ENCODE data around the gene MPST.

Gene MPST

DNA sequence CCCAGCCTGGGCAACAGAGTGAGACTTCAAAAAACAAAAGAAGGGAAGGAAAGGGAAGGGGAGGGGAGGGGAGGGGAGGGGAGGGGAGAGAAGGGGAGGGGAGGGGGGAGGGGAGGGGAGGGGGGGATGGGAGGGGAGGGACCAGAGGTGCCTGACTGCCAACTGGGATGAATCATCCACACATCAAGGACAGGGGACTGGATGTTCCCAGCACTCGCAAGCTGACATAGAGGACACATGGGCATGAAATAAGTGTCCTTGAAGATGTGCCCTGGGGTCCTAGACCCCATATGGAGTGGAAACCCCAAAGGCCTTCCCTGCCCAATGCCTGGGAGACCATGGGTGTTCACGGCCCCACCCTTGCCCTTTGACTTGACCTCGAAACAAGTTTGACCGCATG, 20.1 kb upstream of the MPST start:
- Histone ChIP-seq H3K9ac (no peak overlapping the region), H3K27ac (no peak overlapping the region), H3K36me3 (ENCODE audit: insufficient read depth) (no peaks in the 10 kb centered on the region), H3K4me2 (no peak overlapping the region), H3K4me3 (IDR thresholded peaks at IDR 0.05; ENCODE audit: insufficient read depth, low read depth, low read length) (no peak overlapping the region), H3K4me1 (ENCODE audit: low read depth, poor library complexity, severe bottlenecking) (no peaks in the 10 kb centered on the region), H3K79me2 (ENCODE audit: insufficient read depth, low read depth) (no peaks in the 10 kb centered on the region), H2AFZ (ENCODE audit: low read depth) (no peak overlapping the region), H4K20me1 (ENCODE audit: insufficient read depth) (no peaks in the 10 kb centered on the region), H3K27me3 (ENCODE audit: insufficient read depth, low read depth) (peaks cover 70% of the 10 kb centered on the region)
- TF ChIP-seq, protein P1, sequence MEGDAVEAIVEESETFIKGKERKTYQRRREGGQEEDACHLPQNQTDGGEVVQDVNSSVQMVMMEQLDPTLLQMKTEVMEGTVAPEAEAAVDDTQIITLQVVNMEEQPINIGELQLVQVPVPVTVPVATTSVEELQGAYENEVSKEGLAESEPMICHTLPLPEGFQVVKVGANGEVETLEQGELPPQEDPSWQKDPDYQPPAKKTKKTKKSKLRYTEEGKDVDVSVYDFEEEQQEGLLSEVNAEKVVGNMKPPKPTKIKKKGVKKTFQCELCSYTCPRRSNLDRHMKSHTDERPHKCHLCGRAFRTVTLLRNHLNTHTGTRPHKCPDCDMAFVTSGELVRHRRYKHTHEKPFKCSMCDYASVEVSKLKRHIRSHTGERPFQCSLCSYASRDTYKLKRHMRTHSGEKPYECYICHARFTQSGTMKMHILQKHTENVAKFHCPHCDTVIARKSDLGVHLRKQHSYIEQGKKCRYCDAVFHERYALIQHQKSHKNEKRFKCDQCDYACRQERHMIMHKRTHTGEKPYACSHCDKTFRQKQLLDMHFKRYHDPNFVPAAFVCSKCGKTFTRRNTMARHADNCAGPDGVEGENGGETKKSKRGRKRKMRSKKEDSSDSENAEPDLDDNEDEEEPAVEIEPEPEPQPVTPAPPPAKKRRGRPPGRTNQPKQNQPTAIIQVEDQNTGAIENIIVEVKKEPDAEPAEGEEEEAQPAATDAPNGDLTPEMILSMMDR (conservative IDR thresholded peaks at IDR 0.05; ENCODE audit: low read depth, low read length): no peak

DNA sequence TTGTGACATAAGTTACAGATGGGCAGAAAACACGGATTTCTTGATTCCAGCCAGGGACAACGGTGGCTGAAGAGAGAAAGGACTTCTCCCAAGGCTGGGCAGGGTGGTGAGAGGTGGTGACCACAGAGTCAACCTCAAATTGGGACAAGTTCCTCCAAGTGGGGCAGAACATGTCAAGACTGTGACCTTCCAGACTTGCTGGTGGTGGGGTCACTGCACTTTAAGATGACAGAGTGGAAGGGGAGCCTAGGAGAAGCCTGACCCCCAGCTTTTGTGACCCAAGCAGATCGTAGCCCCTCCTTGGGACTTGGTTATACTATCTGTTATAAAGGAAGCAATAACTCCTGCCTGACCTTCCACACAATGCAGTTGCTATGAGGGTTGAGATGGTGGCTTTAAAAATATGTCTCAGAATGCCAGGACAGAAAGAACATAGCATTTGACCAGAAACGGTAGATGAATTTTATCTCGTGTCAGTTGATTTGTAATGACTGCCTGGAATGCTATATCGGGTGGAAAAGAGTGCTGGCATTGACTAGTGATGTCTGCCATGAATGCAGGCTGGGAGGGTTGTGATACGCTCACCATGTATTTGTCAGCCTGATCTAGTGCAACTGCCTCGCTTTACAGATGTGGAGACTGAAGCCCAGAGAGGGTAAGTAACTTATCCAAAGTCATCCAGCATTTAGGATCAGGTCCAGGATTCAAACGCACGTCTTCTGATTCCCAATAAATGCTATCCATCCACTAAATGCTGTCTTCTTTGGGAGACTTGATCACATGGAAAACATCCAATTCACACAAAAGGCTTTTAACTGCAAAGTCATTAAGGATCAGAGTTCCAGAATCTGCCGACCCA, 18.6 kb upstream of the MPST start:
- no peak overlapping the region for H3K9ac ChIP-seq
- no peak overlapping the region for H3K4me2 ChIP-seq
- peaks cover 69% of the 10 kb centered on the region for H3K27me3 ChIP-seq (ENCODE audit: insufficient read depth, low read depth)
- H3K4me3 ChIP-seq (IDR thresholded peaks at IDR 0.05; ENCODE audit: insufficient read depth, low read depth, low read length): no peak overlapping the region
- no peaks in the 10 kb centered on the region for H3K4me1 ChIP-seq (ENCODE audit: low read depth, poor library complexity, severe bottlenecking)
- no peak overlapping the region for H3K27ac ChIP-seq
- TF ChIP-seq, protein P1 (conservative IDR thresholded peaks at IDR 0.05; ENCODE audit: low read depth, low read length): no peak
- no peaks in the 10 kb centered on the region for H3K36me3 ChIP-seq (ENCODE audit: insufficient read depth)
- H2AFZ ChIP-seq (ENCODE audit: low read depth): no peak overlapping the region
- H3K79me2 ChIP-seq (ENCODE audit: insufficient read depth, low read depth): no peaks in the 10 kb centered on the region
- no peaks in the 10 kb centered on the region for H4K20me1 ChIP-seq (ENCODE audit: insufficient read depth)

DNA sequence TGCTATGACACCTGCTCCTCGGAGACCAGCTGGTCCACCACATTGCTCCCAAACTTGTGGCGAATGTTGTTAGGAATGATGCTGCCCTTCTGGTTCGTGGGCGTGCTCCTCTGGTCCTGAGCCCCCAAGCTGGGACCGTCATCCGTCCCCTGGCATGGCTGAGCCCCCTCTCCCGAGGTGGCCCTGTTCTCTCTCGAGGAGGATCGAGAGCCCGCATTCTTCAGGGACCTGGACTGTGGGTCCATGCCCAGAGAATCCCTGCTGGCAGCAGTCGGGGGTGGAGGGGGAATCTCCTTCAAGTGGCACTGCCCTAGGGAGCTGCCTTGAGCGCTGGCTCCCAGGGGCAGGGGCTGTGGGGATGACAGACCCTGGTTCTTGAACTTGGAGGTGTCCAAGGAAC, 17.7 kb upstream of the MPST start:
- TF ChIP-seq, protein P1 (conservative IDR thresholded peaks at IDR 0.05; ENCODE audit: low read depth, low read length): no peak

DNA sequence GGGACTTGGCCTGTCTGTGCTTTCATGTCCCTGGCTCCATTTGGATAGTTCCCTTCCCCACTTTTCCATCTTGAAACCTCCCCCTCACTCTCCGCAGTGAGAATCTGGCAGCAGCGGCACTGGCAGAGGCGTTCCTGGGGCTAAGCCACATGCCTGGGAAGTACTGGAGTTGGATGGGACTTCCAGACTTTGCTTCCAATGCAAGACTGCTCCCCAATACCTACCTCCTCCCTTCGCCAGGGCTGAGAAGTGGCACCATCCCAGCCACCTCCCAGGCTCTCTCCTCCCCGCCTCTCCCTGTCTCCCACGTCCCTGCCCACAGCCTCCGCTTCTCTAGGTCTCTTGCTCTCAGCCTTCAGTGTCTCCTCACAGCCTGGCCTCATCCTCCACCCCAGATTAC, 16.9 kb upstream of the MPST start:
- H3K27ac ChIP-seq: no peak overlapping the region
- H3K79me2 ChIP-seq (ENCODE audit: insufficient read depth, low read depth): no peaks in the 10 kb centered on the region
- no peak overlapping the region for H3K4me2 ChIP-seq
- TF ChIP-seq, protein P1 (conservative IDR thresholded peaks at IDR 0.05; ENCODE audit: low read depth, low read length): no peak
- H3K9ac ChIP-seq: no peak overlapping the region
- no peaks in the 10 kb centered on the region for H3K4me1 ChIP-seq (ENCODE audit: low read depth, poor library complexity, severe bottlenecking)
- H3K27me3 ChIP-seq (ENCODE audit: insufficient read depth, low read depth): peaks cover 62% of the 10 kb centered on the region
- H3K36me3 ChIP-seq (ENCODE audit: insufficient read depth): no peaks in the 10 kb centered on the region
- no peak overlapping the region for H3K4me3 ChIP-seq (IDR thresholded peaks at IDR 0.05; ENCODE audit: insufficient read depth, low read depth, low read length)
- H4K20me1 ChIP-seq (ENCODE audit: insufficient read depth): no peaks in the 10 kb centered on the region
- no peak overlapping the region for H2AFZ ChIP-seq (ENCODE audit: low read depth)

More for the DNA sequence above, 17.7 kb upstream of the MPST start:
- Histone ChIP-seq H4K20me1 (ENCODE audit: insufficient read depth) (no peaks in the 10 kb centered on the region), H3K4me1 (ENCODE audit: low read depth, poor library complexity, severe bottlenecking) (no peaks in the 10 kb centered on the region), H3K27ac (no peak overlapping the region), H3K27me3 (ENCODE audit: insufficient read depth, low read depth) (peaks cover 63% of the 10 kb centered on the region), H3K4me2 (no peak overlapping the region), H3K4me3 (IDR thresholded peaks at IDR 0.05; ENCODE audit: insufficient read depth, low read depth, low read length) (no peak overlapping the region), H3K36me3 (ENCODE audit: insufficient read depth) (no peaks in the 10 kb centered on the region), H3K9ac (no peak overlapping the region), H2AFZ (ENCODE audit: low read depth) (no peak overlapping the region), H3K79me2 (ENCODE audit: insufficient read depth, low read depth) (no peaks in the 10 kb centered on the region)

Measured in KMS-11 (cell line).